D341Med (cell line): Measurements from ENCODE around the gene OTUD6A.
"Not testable (repeated sequence)": the region's sequence is repeated elsewhere in the genome, so short reads cannot be mapped to it uniquely, and the experiment has no call there.

Experiments
- DNase-seq: peaks from one replicate; pipeline ENCODE4 v3.0.0; 2012; ENCODE audit warnings: low spot score

OTUD6A gene

DNA sequence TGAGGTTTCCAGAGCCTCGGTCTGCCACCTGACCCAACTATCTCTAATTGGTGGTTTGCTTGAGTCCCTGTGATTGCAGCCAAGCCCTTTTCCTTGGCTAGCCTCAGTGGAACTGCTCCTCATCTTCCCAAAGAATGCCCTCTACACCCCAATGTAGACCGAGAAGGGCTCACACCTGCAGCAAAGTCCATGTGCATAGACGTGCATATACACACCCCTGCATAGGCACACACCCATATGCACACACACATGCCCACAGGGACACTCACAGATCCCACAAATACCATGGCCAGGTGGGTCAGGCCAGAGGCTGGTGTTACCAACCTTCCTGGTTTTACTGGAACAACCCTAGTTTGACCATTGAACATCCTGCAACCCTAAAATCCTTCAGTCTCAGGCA lies 12.9 kb upstream of the OTUD6A start:
- DNase-seq = no peak

DNA sequence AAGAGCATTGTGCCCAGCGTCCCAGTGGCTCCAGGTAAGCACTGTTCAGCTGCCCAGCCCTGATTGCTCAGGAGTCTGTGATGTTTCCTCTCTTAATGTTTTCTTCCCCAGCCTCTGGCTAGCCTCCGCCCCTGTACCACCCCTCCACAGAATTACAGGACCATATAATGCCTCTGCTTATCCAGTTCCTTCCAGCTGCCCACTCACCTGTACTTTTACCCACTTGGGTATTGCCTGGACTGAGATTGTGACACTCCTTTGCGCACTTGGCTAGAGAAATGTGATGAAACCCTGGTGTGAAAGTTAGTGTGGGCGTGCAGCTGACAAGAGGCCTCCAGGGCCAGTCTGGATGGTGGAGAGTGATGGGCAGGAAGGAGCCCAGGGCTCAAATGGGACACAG lies 12.3 kb upstream of the OTUD6A start, which contains the start of gene AWAT2:
Gene AWAT2, minus strand, starts transcription at position 14 of the 400 bp plus-strand sequence. Its CDS starts 6 bp downstream, at position 8.
- no peak for DNase-seq

DNA sequence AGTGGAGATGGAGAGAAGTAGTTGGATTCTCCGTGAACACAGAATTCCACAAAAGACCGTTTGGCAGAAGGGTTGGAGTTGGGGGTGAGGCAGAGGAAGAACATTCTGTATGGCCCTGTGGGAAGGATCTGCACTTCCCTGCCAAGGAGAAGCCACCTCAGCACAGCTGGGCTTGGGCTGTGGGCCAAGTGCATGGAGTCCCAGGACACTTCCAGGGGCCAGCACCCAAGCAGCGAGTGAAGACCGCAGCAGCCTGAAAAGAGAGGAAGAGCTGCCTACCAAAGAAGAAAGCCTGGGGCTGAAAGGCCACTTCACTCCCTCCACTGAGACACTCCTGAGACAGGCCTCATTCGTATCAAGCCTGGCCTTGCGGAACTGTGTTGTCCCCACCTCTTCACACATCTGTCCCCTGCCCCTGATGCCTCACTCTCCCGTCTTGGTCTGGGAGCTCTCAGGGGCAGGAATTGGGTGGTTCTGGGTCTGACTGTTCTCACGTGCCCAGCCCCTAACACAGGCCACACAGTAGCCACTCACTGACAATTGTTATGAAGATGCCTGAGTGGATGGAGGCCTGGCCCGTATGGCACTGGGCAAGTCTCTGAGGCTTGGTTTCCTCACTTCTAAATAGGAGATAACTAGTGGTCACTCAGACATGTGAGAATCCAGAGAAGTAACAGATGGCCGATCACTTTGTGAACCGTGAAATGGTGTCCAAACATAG lies 9.2 kb upstream of the OTUD6A start:
- DNase-seq = no peak

DNA sequence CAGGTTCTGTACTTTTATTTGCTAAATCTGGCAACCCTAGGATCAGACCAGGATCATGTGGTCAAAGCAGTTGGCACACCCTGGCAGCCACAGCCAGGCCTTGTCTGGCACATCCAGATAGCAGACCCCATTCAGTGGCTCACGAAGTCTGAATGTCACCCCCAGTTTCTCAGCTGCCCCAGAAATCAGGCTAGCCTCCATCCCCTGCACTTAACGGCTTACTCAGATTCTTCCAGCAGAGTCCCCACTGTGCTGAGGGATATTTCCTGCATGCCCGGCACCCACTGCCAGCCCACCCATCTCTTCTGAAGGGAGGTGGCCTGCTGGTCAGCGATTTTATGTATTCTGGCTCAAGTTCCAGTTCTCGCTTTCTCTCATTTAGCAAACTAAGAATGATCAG lies 7.9 kb upstream of the OTUD6A start:
- no peak for DNase-seq

DNA sequence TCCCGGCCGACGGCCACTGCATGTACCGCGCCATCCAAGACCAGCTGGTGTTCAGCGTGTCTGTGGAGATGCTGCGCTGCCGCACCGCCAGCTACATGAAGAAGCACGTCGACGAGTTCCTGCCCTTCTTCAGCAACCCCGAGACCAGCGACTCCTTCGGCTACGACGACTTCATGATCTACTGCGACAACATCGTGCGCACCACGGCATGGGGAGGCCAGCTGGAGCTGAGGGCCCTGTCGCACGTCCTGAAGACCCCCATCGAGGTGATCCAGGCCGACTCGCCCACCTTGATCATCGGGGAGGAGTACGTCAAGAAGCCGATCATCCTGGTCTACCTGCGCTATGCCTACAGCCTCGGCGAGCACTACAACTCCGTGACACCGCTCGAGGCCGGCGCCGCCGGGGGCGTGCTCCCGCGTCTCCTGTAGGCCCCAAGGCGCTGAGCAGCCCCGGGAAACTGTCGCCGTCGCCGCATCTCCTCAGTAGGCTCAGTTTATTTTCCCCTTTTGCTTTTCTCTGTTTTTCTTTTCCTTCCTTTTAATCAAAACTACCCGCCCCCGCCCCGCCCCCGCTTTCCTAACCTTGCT lies 799 bp downstream of the OTUD6A start:
- no peak for DNase-seq

DNA sequence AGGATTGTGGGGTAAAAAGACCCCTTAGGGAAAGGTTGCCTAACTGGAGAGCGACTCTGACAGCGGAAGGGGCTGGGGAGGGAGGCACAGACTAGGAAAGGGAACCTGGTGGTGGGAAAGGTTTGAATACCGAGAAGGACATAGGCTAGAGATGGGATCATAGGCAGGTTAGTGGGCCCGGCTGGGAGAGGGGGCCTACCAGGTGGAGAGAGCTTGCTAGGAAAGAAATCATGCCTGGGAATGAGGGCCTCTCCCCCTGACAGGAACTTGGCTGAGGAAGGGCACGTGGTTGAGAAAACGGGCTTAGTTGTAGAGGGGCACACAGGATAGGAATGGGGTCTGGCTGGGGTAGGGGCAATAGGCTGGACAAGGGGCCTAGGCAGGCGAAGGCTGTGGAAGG lies 4.4 kb downstream of the OTUD6A start:
- DNase-seq = no peak

DNA sequence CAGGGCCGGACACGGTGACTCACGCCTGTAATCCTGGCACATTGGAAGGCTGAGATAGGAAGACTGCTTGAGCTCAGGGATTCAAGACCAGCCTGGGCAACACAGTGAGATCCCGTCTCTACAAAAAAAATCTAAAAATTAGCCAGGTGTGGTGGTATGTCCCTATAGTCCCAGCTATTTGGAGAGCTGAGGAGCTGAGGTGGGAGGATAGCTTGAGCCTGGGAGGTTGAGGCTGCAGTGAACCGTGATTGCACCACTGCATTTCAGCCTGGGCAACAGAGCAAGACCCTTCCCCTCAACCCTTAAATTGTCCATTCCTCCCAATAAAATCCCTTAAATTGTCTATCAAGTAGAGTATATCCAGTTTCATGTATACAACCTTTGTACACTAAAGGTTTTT lies 17.0 kb downstream of the OTUD6A start:
- no peak for DNase-seq

DNA sequence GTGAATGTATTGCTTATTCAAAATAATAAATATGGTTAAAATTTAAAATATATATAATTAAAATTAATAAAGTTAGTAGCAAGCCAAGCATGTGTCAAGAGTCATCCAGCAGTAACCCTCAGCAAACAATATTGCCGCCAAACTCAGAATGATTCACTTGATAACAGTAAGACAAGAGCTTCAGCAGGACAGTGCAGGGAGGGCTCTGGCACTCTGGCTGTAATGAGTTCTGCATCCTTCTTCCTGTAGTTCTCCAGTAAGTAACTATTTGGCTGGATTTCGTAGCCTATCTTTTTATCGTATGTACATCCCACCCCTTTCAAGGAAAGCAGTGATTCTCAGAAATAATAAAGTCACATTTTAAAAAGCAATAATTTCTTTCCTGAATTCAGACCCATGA lies 17.6 kb downstream of the OTUD6A start:
- DNase-seq = no peak

DNA sequence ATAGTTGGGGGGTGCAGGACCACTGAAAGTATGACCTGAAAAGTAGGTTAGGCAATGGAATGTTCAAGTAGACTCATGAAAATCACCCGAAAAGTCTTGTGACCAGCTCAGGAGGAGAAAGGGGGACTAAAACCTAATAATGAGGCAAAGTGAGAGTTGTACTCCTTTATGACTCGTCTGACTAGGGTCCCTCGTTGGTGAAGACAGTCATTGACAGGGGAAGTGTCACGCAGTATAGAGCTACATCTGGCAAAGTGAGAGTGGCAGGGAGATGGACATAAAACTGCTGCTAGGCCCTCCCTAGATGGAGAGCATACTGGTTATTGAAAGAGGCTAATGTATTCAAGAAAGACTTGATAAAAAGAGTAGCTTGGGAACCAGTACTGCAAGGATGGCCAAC lies 20.5 kb downstream of the OTUD6A start:
- no peak for DNase-seq

DNA sequence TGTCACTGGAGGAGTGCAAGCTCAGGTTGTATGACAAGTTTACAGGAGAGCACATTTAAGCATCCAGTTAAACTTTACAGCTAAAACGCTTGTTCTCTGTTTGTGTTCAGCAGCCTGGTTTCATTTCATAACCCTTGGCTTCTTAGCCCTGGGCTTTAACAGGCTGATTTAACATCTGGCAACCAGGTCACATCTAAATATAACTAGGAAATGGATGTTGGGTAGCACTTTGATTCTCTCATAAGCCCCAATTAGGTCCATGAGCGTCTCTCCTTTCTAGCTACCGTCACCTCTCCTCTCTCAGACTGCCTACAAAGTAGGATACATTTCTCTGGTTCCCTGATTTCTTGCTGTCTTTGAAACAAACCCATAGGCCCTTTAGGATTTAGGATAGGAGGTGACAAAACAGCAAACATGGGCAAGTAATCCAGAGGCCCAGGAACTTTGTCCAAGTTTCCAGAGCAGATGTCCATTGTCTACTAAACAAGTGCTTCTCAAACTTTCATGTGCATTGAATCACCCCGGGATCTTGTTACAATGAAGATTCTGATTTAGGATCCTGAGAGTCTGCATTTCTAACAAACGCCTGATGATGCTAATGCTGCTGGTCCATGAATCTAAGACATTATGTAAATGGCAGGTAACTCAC lies 22.5 kb downstream of the OTUD6A start:
- no peak for DNase-seq

DNA sequence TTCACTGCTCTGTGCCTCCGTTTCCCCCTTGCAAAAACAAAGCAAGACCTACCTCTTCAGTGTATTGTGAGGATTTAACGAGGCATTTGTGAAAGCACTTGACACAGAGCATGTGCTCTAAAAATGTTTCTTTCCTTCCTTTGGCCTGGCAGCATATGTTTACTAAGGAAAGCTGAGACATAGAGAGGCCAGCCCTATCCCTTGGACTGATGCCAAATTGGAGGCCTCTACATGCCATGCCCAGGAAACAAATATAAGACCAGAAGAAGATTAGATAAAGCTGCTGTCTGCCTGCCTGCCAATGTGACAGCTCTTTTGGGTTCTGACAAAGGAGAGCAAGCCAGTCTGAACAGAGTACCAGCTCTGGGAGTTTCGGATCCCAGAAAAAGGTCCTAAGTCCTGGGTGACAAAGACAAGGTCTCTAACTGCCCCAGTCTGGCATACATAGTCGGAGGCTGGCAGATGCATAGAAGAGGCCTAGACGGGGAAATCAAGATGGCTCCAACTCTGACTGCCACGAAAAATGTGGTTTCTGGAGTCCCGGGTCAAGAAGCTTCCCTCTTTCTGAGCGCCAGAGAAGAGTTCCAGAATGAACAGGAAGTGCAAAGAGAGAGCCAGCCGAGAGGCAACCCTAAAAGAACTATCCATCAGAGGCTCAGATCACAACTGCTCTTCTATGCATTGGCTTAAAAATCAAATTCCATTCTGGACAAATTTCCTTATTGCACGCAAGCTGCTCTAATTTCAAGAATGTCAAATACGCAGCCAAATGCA lies 25.8 kb downstream of the OTUD6A start:
- no peak for DNase-seq

DNA sequence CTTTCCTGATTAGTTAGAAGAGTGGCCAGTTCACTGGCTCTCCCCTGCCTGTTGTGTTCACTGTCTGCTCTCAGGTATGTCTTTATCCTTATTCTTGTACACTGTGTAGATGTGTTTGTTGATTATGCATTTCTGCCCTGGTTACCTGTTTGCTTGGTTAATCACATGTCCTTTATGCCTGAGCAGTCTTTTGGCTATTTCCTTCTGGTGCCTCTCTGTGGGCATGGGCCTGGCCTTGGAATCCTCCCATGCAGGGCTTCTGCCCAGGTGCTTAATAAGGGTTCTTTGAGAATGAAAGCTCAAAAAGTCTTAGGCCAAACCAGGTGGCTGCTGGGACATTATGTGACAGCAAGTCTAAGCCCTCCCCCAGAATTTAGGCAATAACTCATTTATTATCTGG lies 26.5 kb downstream of the OTUD6A start:
- no peak for DNase-seq

DNA sequence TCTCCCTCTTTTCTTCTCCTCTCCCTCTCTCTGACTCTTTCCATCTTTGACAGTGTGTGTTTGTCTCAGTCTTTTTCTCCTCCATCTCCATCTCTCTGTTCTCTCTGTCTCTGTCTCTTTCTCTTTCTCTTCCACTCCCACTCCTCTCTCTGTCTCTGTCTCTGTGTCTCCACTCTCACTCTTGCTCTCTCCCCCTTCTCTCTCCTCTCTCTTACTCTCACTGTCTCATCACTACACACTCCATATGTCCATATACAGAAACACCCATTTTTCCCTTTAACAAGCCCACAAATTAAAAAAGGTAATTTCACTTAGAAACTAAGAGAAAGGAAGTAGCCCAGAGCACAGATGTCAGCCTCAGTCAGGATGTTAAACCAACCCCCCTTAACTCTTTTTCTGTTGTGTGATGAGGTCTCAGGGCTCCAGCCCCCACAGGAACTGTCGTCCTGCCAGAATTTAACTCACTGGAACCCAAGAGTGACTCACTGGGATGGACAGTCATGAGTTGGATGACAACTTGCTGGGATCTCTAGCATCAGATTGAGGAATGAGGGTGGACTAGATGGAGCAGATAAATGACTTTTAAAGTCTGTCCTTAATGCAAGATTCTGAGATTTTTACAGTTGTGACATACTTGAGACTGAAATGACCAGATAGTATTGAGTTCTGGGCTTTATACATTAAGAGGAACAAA lies 27.5 kb downstream of the OTUD6A start:
- no peak for DNase-seq

DNA sequence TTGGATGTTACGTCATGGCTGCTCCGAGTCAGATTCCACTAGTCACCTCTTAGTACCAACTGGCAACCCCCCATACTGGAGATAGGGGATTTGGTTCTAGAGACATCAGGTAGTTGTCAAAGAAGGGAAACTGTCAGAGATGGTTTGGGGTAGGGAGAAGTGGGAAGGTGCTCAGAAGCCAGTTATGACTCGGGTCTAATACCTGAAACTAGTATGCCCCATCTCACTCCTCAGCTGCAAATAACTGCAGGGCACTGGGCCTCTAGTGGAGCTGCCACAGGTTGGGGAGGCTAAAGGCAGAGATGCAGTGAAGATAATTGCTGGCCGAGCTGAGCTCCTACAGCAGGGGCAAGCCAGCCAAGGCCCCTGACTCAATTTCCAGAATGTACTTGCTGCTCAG lies 30.0 kb downstream of the OTUD6A start:
- no peak for DNase-seq

DNA sequence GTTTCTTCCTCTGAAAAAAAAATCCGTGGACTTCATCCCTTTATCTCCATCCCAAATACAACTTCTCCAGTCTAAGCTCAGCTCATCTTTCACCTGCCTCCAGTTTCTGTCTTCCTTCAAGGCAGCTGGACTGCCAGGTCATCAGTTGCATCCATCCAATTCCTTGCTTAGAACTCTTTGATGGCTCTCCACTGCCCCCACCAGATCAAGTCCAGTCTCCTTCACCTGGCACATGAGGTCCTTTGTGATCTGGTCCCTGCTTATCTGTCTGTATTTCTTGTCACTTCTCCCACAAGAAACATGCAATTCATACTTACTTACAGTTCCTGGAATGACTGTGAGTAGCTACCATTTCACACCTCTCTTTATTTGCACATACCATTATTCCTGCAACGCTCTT lies 33.8 kb downstream of the OTUD6A start:
- peak; percentile 42 for DNase-seq

DNA sequence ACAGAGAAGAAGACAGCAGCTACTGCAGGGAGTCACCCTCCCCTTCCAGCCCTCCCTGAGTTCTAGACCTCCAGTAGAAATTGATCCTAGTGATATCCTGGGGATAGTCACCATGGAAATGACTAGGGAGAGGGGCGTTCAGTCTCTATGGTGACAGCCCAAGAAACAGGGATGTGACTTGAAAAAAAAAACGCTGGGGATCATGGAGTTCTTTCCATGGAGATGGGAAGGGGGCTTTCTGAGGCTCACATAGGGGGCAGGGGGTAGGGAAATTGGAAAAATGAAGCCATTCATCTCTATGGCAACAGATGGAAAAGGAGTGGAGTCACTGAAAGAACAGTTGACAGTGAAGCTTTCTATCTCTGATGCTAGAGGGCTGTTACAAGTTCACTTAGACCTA lies 43.0 kb downstream of the OTUD6A start:
- DNase-seq = no peak

DNA sequence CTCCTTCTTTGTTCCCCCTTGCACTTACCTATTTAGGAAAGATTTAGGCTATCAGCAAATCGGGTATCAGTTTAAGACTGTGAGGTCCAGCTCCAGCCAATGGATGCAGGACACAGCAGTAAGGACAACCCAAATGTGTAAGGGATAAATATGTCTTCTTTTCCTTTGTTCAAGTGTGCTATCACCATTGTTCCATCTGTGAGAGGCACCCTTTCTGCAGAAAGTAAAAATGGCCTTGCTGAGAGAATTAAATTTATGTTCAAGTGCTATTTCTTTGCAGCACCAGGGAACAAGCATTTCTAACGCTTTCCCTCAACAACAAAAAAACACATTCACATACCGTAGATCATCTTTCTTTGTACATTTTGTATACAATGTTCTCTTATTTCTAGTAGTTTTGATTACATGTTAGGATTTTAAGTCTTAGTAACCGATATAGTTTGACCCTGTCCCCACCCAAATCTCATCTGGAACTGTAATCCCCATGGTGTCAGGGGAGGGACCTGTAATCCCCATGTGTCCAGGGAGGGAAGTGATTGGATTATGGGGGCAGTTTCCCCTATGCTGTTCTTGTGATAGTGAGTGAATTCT lies 49.3 kb downstream of the OTUD6A start:
- not testable (repeated sequence) for DNase-seq
